Measurements from ENCODE around the gene HES1. TPM values are rescaled to one million over a fixed set of nuclear protein-coding genes. Genes with fewer than 3 reads are reported as not detected.

Gene HES1
- total and polyA plus RNA-seq, 8 donors, result 15.7 to 68.5 (median 36.3) TPM

- peaks cover 10 to 35% (median 24%) of the 10 kb centered on the region in 3 donors for H3K4me1 ChIP-seq
- intact Hi-C loops (cut with DNase I), result loop anchor here in 2 of 3 donors (5.0 to 10.0 kb wide), 5 partner anchors 64 to 357 kb away; no protein-coding TSS in a partner anchor
- no peaks in the 10 kb centered on the region for H3K27me3 ChIP-seq
- H3K36me3 ChIP-seq, result no peaks in the 10 kb centered on the region
- no peaks in the 10 kb centered on the region for H3K9me3 ChIP-seq
- H3K27ac ChIP-seq, result peak overlapping the region; percentile 17 to 98 (median 92)
- 12 to 22% methylated on average over 21 of the region's 21 CpGs for WGBS, 2 donors
- FAIRE-seq (no peak), DNase-seq (peak in 2 of 6 donors; percentile 46), ATAC-seq (no peak)
- TF ChIP-seq, protein P1, sequence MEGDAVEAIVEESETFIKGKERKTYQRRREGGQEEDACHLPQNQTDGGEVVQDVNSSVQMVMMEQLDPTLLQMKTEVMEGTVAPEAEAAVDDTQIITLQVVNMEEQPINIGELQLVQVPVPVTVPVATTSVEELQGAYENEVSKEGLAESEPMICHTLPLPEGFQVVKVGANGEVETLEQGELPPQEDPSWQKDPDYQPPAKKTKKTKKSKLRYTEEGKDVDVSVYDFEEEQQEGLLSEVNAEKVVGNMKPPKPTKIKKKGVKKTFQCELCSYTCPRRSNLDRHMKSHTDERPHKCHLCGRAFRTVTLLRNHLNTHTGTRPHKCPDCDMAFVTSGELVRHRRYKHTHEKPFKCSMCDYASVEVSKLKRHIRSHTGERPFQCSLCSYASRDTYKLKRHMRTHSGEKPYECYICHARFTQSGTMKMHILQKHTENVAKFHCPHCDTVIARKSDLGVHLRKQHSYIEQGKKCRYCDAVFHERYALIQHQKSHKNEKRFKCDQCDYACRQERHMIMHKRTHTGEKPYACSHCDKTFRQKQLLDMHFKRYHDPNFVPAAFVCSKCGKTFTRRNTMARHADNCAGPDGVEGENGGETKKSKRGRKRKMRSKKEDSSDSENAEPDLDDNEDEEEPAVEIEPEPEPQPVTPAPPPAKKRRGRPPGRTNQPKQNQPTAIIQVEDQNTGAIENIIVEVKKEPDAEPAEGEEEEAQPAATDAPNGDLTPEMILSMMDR (IDR thresholded peaks at IDR 0.05), result no peak
- peak overlapping the region in 2 of 4 donors; percentile 72 to 84 for H3K4me3 ChIP-seq
Observed at GRCh38 chr3:194139071-194139813, 3.3 kb downstream of the HES1 start.

- TF ChIP-seq, protein P1 (IDR thresholded peaks at IDR 0.05), result no peak
- no peak for DNase-seq
- Histone ChIP-seq H3K27me3 (no peaks in the 10 kb centered on the region), H3K4me1 (peaks cover 10 to 35% (median 24%) of the 10 kb centered on the region in 3 donors), H3K9me3 (no peaks in the 10 kb centered on the region), H3K27ac (peak overlapping the region; percentile 92 to 98 (median 94)), H3K4me3 (peak overlapping the region in 2 of 4 donors; percentile 72 to 84), H3K36me3 (no peaks in the 10 kb centered on the region)
- WGBS, 2 donors, result 11 to 13% methylated on average over 9 of the region's 9 CpGs
- intact Hi-C loops (cut with DNase I), result loop anchor here in 2 of 3 donors (5.0 to 10.0 kb wide), 6 partner anchors 65 to 358 kb away; no protein-coding TSS in a partner anchor
- no peak for FAIRE-seq
- ATAC-seq, result no peak
Observed at GRCh38 chr3:194139814-194140391, 4.0 kb downstream of the HES1 start.

- Histone ChIP-seq H3K27me3 (no peaks in the 10 kb centered on the region), H3K27ac (peak overlapping the region; percentile 92 to 98 (median 94)), H3K4me3 (peak overlapping the region in 2 of 4 donors; percentile 42 to 47), H3K9me3 (no peaks in the 10 kb centered on the region), H3K36me3 (no peaks in the 10 kb centered on the region), H3K4me1 (peaks cover 10 to 35% (median 24%) of the 10 kb centered on the region in 3 donors)
- TF ChIP-seq, protein P1 (IDR thresholded peaks at IDR 0.05), result no peak
- FAIRE-seq (no peak), DNase-seq (peak; percentile 66 to 86 (median 72)), ATAC-seq (peak in 1 of 4 donors; percentile 2)
- intact Hi-C loops (cut with DNase I), result loop anchor here in 1 of 3 donors (10.0 kb wide), 1 partner anchor 174 kb away; no protein-coding TSS in a partner anchor
- WGBS, 2 donors, result 3% methylated on average over 60 to 71 of the region's 71 CpGs
Observed at GRCh38 chr3:194140520-194141414, 4.8 kb downstream of the HES1 start.

DNA sequence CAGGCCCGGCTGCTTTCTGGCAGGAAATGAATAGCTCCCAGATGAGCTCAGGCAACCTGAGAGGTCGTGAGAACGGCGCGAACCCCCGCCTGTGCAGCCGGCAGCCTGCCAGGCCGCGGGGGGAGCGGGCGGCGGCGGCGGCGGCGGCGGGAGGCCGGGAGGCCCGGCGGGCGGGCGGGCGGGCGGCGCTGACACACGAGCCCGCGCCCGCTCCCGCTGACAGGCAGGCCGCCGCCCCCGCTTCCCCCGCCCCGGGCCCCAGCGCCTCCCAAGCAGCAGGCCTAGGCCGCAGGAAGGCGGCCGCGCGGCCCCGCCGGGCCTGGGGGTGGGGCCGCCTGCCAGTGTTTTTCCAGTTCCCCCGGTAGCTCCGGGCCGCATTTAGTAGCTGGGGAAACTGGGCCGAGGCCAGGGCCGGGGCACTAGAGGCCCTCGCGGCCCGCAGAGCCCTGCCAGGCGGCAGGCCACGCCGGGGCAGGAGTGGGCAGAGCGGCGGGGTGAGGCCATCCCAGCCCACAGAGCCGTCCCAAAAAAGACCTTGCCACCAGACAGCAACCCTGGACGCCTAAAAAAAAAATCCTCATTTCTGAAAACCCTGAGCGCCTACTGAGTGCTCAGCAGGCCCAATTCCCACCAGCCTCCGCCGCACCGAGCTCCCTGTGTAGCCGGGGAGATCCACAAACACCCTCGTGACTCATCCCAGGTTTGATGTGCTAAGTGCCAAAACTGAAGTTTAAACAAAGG lies 5.6 kb downstream of the HES1 start:
- H3K4me1 ChIP-seq, result peaks cover 10 to 35% (median 24%) of the 10 kb centered on the region in 3 donors
- no peak for FAIRE-seq

More for the DNA sequence above, 5.6 kb downstream of the HES1 start:
- TF ChIP-seq, protein P1 (IDR thresholded peaks at IDR 0.05), result no peak
- peak; percentile 72 to 79 (median 76) for ATAC-seq
- peak overlapping the region; percentile 95 to 99 (median 98) for H3K27ac ChIP-seq
- H3K4me3 ChIP-seq, result peak overlapping the region in 2 of 4 donors; percentile 42 to 47
- H3K9me3 ChIP-seq, result no peaks in the 10 kb centered on the region
- intact Hi-C loops (cut with DNase I), result loop anchor here in 1 of 3 donors (10.0 kb wide), 1 partner anchor 173 kb away; no protein-coding TSS in a partner anchor
- DNase-seq, result peak; percentile 94 to 97 (median 94)
- no peaks in the 10 kb centered on the region for H3K36me3 ChIP-seq
- WGBS, 2 donors, result 0 to 1% methylated on average over 33 to 65 of the region's 65 CpGs
- no peaks in the 10 kb centered on the region for H3K27me3 ChIP-seq

Data from pancreas (tissue), 10 donors.